NCI-H1930 (cell line): ENCODE results near the gene SLC6A1.
A peak's percentile ranks its signal among the peaks of the same experiment; 100 is the strongest.

Experiments
- DNase-seq, 2 experiments: peaks; one replicate each; lab custom pipeline; 2025; lab: John Stamatoyannopoulos, UW

The SLC6A1 gene

DNA sequence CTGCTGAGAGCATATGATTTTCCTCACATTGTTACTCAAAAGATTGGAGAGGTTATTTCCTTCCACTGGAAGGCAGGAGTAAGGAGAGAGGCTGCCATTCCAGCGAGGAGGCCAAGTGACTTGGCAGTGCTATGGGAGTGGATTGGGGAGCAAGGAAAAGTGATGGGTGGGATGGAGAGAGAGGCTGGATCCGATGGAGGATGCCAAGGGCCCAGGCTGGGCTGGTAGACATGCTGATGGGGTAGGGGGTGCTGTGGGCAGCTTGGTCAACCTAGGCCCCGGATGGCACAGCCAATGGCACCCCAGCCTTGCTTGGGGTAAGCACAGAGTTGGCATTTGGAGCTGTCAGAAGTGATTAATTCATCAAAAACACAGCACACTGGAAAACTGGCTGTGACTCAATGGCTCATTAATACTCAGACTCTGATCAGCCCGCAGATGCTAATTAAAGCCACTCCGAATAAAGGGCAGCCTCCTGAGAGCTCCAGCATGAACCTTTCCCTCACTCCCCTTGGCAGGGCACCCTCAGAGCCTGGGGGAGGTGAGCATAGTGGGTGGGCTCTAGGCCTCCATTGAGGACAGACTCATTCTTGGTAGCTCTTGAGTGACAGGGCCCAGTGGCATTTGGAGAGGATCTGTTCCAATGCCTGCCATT, 22.1 kb upstream of the SLC6A1 start:
- no peak for DNase-seq

DNA sequence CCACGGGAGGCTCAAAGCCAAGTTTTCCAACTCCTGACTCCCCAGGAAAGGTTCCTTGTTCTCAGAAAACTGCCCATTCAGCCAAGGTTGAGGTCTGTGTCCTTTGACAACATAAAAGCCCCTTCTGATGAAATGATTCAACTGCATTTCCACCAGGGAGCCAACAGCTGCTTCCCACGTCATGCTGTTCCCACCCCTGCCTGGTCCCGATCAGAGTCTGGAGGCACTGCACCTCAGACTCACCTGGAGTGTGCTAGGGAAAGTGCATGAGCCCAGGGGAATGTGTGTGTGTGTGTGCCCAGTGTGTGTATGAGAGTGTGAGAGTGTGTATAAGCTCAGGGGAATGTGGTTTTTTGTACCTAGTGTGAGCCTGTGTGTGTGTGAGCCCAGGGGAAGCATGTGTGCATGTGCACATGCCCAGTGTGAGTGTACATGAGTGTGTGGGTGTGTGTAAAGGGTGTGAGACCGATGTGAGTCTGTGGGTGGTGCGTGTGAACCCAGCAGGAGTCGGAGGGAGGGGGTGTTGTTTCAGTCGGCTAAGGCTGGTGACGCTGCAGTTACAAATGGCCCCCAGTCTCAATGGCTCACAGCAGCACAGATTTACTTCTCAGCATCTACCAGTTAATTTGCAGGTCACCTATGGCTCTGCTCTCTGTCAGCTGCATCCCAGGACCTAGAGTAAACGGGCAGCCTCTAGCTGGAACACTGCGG, 20.3 kb upstream of the SLC6A1 start:
- no peak for DNase-seq

DNA sequence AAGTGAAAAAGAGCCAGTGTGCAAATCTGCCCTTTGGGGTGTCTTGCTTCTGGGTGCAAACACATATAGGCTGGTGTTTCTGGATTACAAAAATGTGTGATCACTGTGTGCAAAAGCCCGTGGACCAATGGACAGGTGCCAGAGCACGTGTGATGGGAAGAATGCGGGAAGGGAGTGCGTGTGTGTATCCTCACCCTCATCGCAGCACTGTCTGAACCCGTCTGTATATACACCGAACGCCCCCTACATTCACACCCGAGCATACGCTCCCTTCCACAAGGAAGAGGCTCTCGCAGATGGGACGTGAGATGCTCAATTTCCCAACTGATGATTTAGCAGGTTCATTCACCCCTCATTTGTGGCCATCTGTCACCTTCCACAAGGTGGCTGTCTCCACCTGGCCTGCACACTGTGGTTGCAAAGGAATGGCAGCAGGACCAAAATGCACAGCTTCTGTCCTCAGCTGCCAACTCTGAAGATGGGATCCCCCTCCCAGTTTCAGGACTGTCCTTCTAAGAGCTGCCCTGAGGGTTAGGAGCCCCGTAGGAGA, 19.4 kb upstream of the SLC6A1 start:
- no peak for DNase-seq

DNA sequence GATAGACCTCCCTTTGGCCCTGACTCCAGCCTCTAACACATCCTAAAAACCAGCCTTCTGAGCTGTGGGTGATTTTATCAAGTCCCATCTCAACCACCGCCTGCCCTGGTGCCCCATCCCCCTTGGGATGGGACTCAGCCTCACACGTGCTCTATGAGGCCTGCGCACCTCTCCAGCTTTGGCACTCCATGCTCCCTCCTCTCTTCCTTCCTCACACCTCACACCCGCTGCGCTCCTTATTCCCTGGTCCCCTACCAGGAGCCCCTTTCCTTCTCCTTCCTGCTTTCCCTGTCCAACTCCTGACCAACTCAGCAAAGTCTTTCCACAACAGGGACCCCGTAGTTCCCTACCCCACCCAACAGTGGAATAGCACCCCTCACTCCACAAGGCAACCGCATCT, 18.4 kb upstream of the SLC6A1 start:
- DNase-seq = no peak

DNA sequence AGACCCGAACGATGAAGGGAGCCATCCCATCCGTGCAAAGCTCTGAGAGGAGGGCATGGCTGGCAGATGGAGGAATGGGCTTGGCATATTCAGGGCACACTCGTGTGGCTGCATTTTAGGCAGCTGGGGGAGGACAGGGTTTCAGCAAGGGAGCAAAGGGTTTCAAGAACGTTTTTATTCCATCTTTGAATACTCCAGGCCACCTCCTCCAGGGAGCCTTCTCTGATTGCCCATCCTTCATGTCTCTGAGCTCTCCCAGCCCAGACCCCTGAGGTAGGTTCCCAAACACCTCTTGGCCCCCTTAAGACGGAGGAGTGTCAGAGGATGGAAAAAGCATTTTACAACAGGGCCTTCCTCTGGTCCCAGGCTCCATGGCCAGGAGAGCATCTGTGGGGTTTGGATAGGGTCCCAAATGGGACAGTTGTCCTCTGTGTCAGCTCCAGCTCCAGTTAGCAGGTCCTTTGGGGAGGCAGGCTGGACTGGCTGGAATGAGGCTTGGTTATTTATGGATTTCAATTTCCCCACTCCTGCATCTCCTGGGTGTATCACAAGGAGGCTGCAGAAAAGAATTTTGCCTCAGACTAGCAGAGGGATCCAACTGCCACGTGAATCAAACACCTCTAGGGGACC, 17.7 kb upstream of the SLC6A1 start:
- no peak for DNase-seq

DNA sequence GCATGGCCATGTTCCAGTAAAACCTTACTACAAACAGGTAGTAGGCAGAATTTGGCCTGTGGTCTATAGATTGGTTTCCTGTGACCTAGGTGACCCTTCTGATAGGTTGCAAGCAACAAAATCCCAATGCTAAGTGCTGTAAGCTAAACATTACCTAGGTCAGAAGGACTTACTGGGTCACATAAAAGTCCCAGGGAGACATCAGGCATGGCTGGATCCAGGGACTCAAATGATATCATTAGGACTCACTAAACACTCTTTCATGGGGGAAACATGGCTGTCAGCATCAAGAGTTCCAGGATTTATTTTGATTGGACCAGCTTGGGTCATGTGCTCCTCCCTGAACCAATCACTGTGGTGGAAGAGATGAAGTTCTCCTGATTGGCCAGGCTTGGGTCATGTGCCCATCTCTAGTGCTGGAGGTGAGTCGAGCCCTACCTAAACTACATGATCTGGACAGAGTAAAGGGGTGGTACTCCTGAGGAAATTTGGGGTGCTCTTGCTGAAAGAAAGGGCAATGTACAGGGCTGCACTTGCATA, 16.8 kb upstream of the SLC6A1 start:
- no peak for DNase-seq

DNA sequence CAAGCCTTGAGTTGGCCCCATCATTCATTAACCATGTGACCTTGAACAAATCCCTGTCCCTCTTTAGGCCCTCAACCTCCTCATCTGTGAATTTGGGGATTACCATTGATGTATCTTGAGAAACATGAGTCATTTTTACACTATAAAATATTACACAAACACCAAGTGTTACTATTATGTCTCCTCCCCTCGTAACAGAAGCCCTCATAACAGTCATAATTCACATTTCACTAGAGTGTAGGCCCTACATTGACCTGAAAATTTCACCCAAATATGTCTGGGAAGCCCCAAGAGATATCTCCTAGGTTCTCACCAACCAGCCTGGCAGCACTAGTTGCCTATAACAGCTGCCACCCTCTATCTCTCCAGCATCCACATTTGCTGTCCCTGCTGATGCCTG, 15.8 kb upstream of the SLC6A1 start:
- DNase-seq = no peak

DNA sequence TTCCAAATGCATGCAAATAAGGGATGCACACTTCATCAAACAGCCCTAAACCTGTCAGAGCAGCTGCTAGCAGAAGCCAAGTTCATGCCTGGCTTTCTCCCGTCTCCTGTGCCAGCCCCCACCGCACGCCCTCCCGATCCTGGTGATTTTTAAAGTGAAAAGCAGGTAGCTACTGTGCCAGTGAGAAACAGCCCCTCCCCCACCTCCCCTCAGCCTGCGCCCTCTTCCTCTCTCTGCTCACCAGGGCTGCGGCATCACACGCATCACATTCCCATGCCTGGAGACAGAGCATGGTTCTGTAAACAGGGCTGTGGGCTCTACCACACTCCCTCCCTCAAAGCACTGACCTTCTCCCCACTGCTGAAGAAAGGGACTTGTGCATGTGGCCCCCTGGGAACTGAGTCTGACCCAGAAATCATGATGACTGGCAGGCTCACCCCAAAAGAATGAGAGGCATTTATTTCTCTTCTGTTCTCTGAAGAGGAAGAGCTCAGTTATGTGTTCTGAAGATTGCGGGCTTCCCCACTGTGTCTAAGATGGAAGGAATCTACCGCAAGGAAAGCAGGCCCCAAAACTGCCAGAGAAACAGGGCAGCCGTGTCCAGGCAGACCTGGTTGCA, 14.5 kb upstream of the SLC6A1 start:
- DNase-seq = no peak

DNA sequence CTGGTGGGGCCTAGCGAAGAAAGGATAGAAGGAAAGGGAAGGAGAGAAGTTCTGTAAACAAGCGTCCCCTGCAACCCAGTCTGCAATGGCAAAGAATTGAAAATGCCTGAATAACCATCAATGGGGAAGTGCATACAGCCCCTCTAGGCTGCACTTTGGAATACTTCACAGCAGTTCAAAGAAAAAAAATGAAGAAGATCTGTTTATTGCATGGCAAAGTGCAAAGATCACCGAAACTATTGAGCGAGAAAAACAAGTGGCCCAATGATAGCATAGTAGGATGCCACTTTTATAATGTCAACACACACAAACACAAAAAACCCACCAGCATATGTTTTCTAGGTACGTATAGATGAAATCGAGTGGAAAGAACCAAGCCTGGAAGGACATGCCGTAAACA, 13.6 kb upstream of the SLC6A1 start:
- DNase-seq = no peak

DNA sequence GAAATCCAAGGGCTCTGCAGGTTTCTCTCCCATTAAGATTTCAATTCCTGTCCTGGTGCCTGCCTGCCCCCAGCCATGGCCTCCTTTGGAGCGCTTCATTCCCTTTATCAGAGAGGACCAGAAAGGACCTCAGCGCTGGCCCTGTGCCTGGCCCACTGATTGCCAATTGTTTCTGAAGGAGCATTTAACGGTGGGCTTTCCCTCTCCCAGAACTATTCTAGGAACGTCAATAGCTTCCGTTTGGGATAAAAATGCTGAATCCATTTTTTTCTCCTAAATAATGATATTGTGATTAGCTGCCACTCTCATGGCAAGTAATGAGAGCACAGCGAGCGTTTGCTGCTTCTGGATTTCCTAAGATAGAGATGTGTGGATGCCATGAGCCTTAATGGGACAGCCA, 12.2 kb upstream of the SLC6A1 start:
- DNase-seq = no peak

DNA sequence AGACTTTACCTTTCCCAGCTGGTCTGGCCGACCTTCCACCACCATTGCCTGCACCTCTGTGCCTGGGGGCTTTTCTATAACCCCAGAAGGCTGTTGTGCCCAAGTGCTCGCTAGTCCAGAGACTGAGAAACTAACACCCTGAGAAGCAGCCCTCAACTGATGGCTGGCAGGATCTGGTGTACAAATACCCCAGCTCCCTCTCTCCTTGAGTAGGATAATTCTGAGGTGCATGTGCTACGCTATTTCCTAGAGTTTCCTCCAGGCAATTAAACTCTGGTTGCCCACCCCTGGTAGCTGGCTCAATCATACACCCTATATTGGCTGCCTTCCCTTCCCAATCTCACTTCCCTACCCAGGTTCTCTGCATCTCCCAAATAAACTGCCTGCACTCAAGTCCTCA, 11.5 kb upstream of the SLC6A1 start:
- DNase-seq = no peak

DNA sequence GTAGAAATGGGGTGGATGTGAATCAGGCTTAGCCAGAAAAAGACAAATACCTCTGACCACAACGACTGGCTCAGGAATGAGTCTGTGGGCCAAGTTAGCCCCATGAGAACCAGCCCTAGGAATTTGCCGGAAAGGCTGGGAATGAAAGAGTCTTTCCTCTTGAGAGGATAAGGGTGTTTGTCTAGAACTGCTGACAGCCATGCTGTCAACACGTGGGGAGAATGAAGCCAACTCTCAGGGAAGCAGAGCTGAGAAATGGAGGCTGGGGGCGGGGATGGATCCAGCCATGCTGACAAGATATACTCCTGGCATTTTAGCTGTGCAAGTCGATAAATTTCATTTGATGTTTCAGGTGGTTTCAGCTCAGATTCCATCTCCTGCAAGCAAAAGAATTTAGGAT, 10.6 kb upstream of the SLC6A1 start:
- no peak for DNase-seq

DNA sequence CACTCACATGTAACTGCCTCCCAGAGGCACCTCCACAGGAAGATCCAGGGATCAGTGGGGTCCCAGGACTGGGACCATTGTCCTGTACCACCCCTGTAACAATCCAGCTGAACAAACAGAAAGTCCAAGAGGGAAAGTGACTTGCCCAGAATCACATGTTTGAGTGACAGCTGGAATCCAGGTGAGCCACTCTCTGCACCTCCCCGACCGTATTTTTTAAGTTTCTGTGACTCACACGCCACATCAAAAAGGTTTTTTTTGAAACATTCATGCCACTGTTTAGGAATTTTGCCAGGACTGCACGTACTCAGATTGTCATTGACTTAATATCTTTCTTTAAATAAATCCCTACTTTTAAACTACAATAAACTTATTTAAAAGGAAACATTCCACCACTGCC, 9.8 kb upstream of the SLC6A1 start:
- DNase-seq = no peak

DNA sequence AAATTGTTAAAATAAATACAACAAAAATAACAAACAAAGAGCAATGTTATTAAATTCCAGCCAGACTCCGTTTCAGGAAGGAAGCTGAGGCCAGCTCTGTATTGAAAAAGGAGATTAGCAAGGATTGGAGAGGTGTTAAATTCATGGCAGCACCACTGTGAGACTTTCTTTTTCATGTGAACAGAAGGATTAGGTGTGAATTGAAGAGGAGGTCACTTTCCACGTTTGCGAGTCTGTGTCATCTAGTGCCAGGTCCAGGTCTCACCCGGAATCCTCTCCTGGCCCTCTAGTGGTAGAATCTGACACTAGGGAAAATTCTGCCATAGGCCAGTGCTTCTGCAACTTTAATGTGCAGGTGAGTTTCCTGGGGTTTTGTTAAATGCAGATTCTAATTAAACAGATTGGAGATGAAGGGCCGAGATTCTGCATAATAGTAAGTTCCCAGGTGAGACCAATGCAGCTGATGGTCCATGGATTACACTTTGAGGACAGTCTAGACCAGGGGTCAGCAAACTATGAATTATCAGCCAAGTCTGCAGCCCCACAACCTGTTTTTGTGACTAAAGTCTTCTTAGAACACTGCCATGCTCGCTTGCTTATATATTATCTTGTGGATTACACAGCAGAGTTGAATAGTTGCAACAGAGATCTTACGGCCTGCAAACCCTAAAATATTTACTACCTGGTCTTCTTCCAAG, 9.2 kb upstream of the SLC6A1 start:
- peak in 1 of 2 experiments; percentile 8 for DNase-seq

DNA sequence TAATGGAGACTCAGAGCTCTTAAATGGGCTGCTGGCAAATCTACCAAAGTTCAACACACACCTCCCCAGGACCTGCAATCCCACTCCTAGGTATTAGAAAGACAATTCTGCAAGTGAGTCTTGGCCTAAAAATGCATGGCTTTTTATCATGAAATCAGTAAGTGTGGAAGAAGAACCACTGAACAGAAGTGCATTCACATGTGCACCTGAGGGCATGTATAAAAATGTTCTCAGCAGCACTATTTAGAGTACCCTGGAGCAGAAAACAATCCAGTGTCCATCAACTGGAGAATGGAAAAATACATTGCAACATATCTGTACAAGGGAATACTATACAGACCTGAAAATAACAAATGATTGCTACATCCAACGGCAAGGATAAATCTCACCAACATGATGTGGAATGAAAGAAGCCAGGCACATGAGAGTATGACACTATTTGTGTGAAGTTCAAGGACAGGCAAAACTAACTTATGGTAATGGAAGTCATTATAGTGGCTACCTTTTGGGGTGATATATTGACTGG, 8.1 kb upstream of the SLC6A1 start:
- no peak for DNase-seq

DNA sequence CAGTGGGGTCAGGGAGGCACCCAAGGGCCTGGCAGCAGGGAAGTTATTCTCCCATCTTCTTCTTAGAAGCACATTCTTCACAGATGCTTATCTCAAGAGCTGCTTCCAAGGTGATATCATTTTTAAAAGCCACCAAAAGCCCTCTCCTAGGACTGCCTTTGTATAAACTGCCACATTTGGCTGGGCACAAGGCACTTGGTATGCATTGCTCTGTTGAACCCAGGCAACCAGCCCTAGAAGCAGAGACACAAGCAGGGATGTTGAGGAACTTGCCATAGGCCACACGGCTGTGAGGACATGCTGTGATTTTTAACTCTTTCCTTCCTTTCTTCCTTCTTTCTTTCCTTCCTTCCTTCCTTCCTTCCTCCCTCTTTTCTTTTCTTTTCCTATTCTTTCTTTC, 7.4 kb upstream of the SLC6A1 start:
- no peak for DNase-seq

DNA sequence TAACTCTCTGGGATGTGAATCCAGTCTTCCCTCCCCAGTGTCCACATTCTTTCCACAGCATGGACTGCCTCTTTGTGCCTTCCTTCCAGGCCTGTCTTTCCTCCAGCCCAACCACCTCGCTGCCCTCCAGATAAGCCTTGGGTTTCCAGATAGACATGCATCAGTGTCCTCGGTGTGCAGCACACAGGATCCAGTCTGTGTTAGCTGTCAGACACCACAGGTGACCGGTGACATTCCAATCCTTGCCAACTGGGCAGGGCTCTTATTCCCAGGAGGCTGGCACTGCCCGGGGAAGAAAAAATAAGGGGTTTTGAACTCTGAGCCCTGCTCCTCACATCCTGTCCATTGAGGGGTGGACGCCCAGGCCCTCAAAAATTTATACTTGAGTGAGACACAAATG, 6.0 kb upstream of the SLC6A1 start:
- DNase-seq = no peak

DNA sequence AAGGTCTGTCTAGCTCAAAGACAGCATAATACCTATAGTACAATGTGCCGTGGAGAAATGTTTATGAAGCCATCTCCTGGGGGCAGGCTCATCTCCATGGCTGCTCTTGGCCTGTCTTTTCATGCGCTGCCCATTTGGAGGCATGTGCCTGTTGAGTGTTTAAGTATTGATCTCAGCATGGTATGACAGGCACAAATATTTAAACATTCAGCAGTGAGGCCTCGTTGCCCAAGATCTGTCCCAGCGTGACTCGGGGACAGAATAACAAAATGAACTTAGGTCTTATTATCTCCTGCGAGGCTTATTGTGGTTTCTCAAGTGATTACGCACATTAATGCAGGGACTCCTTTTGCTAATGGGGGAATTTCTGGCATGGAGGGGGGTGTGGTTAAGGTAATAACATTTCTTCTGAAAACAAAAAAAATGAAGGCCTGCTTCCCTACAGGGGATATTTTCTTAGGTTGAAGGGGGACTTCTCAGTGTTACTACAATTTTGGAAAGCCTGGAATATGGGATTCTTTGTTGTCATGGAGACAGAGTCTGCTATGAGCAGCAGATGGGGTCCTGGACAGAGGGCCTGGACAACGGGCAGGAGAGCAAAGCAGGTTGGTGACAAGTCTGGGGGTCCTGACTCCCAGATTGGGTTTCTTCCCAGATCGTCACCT, 4.4 kb upstream of the SLC6A1 start:
- no peak for DNase-seq

DNA sequence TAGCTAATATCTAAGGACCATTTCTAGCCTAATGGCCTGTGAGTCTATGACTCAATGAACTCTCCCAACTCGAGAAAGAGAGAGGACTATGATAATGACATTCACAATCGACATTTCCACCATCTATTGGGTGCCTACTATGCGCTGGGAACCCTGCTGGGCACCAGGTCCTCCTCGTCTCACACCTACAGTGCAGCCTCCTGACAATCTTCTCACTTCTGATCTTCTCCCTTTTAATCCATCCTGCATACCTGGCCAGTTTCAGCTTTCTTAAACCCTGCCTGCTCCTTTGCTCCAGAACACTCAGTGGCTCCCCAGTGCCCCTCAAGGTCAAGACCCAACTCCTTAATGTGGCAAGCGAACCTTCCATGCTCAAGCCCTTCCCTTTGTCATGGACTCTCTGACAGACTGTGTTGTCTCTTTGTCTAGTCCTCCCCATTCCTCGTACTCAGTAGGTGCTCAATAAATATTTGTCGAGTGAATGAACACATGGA, 3.5 kb upstream of the SLC6A1 start:
- no peak for DNase-seq

DNA sequence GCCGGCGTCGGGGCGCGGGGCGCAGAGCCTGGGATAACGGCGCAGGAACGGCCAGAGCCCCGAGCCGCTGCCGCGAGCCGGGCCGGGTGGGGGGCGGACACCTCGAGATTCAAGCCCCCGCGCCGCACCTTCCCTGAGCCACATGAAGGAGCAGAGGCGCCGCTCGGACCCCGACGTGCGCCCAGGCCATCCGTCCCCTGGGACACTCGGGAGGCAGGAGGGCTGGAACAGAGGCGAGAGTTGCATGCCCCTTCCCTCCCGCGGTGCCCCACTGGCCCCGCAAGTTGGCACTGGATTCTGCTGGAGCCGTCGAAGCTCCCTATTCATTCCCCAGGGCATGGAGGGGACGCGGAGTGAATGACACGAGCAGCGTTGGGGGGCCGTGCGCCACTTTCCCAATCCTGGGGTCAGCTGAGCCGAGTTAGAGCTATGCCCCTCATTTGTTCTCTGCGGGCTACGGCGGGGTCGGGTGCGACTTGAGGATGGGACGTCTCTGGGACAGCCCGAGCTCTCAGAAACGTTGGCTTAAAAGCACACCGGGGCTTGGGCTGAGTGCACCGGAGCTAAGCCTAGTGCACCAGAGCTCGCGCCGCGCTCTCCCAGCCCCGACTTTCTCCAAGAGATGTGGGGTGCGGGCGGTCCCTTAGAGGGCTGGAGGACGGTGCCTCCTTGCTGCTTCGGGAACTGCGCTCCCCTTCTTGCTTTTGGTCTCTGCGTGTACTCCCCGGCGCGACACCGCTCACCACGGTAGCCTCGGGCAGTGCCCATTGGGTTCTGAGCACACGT, 588 bp downstream of the SLC6A1 start:
- no peak for DNase-seq
